DOHH2 (cell line): ENCODE data around the gene CUZD1.

Experiments
- H3F3A ChIP-seq: fragments of 200-600 bp; sonication (generic), shearing (Covaris generic); 2 replicates; pipeline ENCODE4 v1.6.0; 2016; ENCODE audit warnings: antibody characterized with exemption, mild to moderate bottlenecking; ENCODE audit not compliant: control insufficient read depth, insufficient read depth
- H3K27ac ChIP-seq: fragments of 200-600 bp; sonication (generic); 2 replicates; pipeline ENCODE4 v1.5.1; 2014; ENCODE audit warnings: low read depth, mild to moderate bottlenecking, low read length, moderate library complexity
- H3K27me3 ChIP-seq: fragments of 200-600 bp; sonication (generic); 2 replicates; pipeline ENCODE4 v1.6.1; 2014; ENCODE audit warnings: mild to moderate bottlenecking, low read length, mixed read lengths; ENCODE audit not compliant: control insufficient read depth
- H3K36me3 ChIP-seq: fragments of 200-600 bp; sonication (generic); 2 replicates; pipeline ENCODE4 v1.6.1; 2014; ENCODE audit warnings: mild to moderate bottlenecking, low read length, moderate library complexity, mixed read lengths; ENCODE audit not compliant: control insufficient read depth
- H3K4me1 ChIP-seq: fragments of 200-600 bp; sonication (generic); 2 replicates; pipeline ENCODE4 v1.6.1; 2014; ENCODE audit warnings: mild to moderate bottlenecking, low read length, mixed read lengths; ENCODE audit not compliant: control insufficient read depth
- H3K4me2 ChIP-seq: fragments of 200-600 bp; sonication (generic); 2 replicates; pipeline ENCODE4 v1.6.0; 2014; ENCODE audit warnings: mild to moderate bottlenecking, low read length, moderate library complexity
- H3K4me3 ChIP-seq: fragments of 200-600 bp; sonication (generic); 2 replicates; pipeline ENCODE4 v1.5.1; 2014; ENCODE audit warnings: mild to moderate bottlenecking, low read length, mixed read lengths
- H3K79me2 ChIP-seq: fragments of 200-600 bp; sonication (generic); 2 replicates; pipeline ENCODE4 v1.6.1; 2014; ENCODE audit warnings: mild to moderate bottlenecking, low read length, mixed read lengths; ENCODE audit not compliant: control insufficient read depth
- H3K9me2 ChIP-seq: fragments of 200-600 bp; sonication (generic); replicated peaks from 2 replicates; pipeline ENCODE4 v1.6.1; 2014; ENCODE audit warnings: mild to moderate bottlenecking, low read length, mixed read lengths; ENCODE audit not compliant: control insufficient read depth
- H3K9me3 ChIP-seq: fragments of 200-600 bp; sonication (generic); 2 replicates; pipeline ENCODE4 v1.6.1; 2014; ENCODE audit warnings: antibody characterized with exemption, low read length, mixed read lengths; ENCODE audit not compliant: control insufficient read depth, insufficient read depth
- H4K20me1 ChIP-seq: fragments of 200-600 bp; sonication (generic); 2 replicates; pipeline ENCODE4 v1.6.0; 2014; ENCODE audit warnings: low read depth, mild to moderate bottlenecking, antibody characterized with exemption, low read length, moderate library complexity; ENCODE audit not compliant: control insufficient read depth, insufficient read depth
- CTCF ChIP-seq: fragments of 200-600 bp; sonication (generic); IDR thresholded peaks from one replicate; pipeline ENCODE4 v1.5.1; 2014; ENCODE audit warnings: antibody characterized with exemption, mild to moderate bottlenecking, low read depth, low read length; ENCODE audit not compliant: poor library complexity, severe bottlenecking
- EZH2phosphoT487 ChIP-seq: fragments of 200-600 bp; sonication (generic); IDR thresholded peaks from 2 replicates; pipeline ENCODE4 v1.6.1; 2017; ENCODE audit warnings: borderline replicate concordance, mild to moderate bottlenecking, antibody characterized with exemption, low read length, moderate library complexity, mixed read lengths

Gene CUZD1

DNA sequence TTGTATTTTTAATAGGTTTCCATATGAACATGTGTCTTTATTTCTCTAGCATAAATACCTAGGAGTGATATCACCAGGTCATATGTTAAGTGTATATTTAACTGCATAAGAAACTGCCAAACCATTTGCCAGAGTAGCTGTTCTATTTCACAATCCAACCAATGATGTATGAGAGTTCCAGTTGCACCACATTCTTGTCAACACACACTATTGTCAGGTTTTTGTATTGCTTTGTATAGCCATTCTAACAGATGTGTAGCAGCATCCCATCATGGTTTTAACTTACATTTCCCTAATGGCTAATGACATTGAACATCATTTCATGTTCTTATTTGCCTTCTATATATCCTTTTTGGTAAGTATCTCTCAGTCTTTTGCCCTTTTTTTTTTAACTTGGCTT, 4.1 kb downstream of the CUZD1 start:
- Histone ChIP-seq H3K4me2 (no peak overlapping the region), H3K27me3 (no peaks in the 10 kb centered on the region), H3K4me3 (no peak overlapping the region), H3K36me3 (peaks cover 8% of the 10 kb centered on the region; the same call in 1 of the 2 replicates), H4K20me1 (no peaks in the 10 kb centered on the region), H3F3A (no peaks in the 10 kb centered on the region), H3K79me2 (no peaks in the 10 kb centered on the region), H3K27ac (no peak overlapping the region), H3K4me1 (no peaks in the 10 kb centered on the region), H3K9me2 (no peaks in the 10 kb centered on the region), H3K9me3 (no peaks in the 10 kb centered on the region)
- no peak for TF ChIP-seq CTCF
- no peak for TF ChIP-seq EZH2phosphoT487

DNA sequence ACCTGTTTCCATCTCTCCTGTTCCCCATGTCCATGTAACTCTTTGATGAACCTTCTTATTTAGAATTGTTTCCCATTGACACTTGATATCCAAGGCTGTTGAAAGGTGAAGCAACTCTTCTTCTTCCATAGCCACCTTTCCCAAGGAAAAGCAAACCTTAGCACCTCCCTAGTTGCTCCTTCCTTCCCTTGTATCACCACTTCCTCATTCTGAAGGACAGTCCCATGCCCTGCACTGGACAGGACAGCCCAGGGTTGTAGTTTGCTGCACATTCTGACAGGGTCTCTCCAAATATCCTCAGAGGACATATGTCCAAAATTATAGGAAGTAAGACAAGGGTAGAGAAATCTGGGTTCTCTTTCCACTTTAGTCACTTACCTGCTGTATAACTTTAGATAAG, 6.2 kb downstream of the CUZD1 start:
- H3K4me1 ChIP-seq: no peaks in the 10 kb centered on the region
- H3K4me3 ChIP-seq: no peak overlapping the region
- no peaks in the 10 kb centered on the region for H3K79me2 ChIP-seq
- no peaks in the 10 kb centered on the region for H4K20me1 ChIP-seq
- H3K27me3 ChIP-seq: no peaks in the 10 kb centered on the region
- no peak overlapping the region for H3K4me2 ChIP-seq
- no peaks in the 10 kb centered on the region for H3F3A ChIP-seq
- TF ChIP-seq EZH2phosphoT487 (no peak), CTCF (no peak)
- H3K9me2 ChIP-seq: no peaks in the 10 kb centered on the region
- no peaks in the 10 kb centered on the region for H3K9me3 ChIP-seq
- H3K27ac ChIP-seq: no peak overlapping the region
- peaks cover 13% of the 10 kb centered on the region; the same call in 1 of the 2 replicates for H3K36me3 ChIP-seq

- TF ChIP-seq CTCF (no peak), EZH2phosphoT487 (no peak)
- Histone ChIP-seq H3K27me3 (no peaks in the 10 kb centered on the region), H3K36me3 (peaks cover 15% of the 10 kb centered on the region), H3K4me3 (no peak overlapping the region), H3K9me3 (no peaks in the 10 kb centered on the region), H4K20me1 (no peaks in the 10 kb centered on the region), H3F3A (no peaks in the 10 kb centered on the region), H3K4me1 (no peaks in the 10 kb centered on the region), H3K79me2 (no peaks in the 10 kb centered on the region), H3K4me2 (no peak overlapping the region), H3K9me2 (no peaks in the 10 kb centered on the region), H3K27ac (no peak overlapping the region)
Measured at GRCh38 chr10:122838880-122839279, 6.8 kb downstream of the CUZD1 start.

GRCh38 chr10:122835908-122836307, 9.7 kb downstream of the CUZD1 start:
- Histone ChIP-seq H3K4me1 (no peaks in the 10 kb centered on the region), H3F3A (no peaks in the 10 kb centered on the region), H4K20me1 (no peaks in the 10 kb centered on the region), H3K27ac (no peak overlapping the region), H3K79me2 (no peaks in the 10 kb centered on the region), H3K9me2 (no peaks in the 10 kb centered on the region), H3K27me3 (no peaks in the 10 kb centered on the region), H3K36me3 (peaks cover 17% of the 10 kb centered on the region), H3K4me2 (no peak overlapping the region), H3K9me3 (no peaks in the 10 kb centered on the region), H3K4me3 (no peak overlapping the region)
- TF ChIP-seq EZH2phosphoT487: no peak
- no peak for TF ChIP-seq CTCF
